ENCODE data around the gene CDHR1. TPM values are rescaled to one million over a fixed set of nuclear protein-coding genes. Genes with fewer than 3 reads are reported as not detected.
A peak's percentile ranks its signal among the peaks of the same experiment; 100 is the strongest.

CDHR1 gene
- total RNA-seq, 1 donor from 2014 or later, result 1.4 TPM

- Histone ChIP-seq H3K36me3 (no peaks in the 10 kb centered on the region), H3K27me3 (peaks cover 4% of the 10 kb centered on the region), H3K9me3 (ENCODE audit: low read depth) (no peaks in the 10 kb centered on the region), H3K9ac (no peak overlapping the region), H3K4me1 (no peaks in the 10 kb centered on the region), H3F3A (ENCODE audit: low read depth) (no peaks in the 10 kb centered on the region), H3K79me2 (ENCODE audit: low read depth) (no peaks in the 10 kb centered on the region), H3K27ac (no peak overlapping the region), H3K4me3 (no peak overlapping the region), H4K20me1 (ENCODE audit: low read depth) (no peaks in the 10 kb centered on the region), H3K4me2 (no peak overlapping the region), H2AFZ (replicated peaks) (no peak overlapping the region)
- no peak for DNase-seq (ENCODE audit: low spot score)
- TF ChIP-seq EZH2 (IDR thresholded peaks at IDR 0.05) (no peak), EZH2phosphoT487 (IDR thresholded peaks at IDR 0.05) (no peak)
- TF ChIP-seq, protein P1, sequence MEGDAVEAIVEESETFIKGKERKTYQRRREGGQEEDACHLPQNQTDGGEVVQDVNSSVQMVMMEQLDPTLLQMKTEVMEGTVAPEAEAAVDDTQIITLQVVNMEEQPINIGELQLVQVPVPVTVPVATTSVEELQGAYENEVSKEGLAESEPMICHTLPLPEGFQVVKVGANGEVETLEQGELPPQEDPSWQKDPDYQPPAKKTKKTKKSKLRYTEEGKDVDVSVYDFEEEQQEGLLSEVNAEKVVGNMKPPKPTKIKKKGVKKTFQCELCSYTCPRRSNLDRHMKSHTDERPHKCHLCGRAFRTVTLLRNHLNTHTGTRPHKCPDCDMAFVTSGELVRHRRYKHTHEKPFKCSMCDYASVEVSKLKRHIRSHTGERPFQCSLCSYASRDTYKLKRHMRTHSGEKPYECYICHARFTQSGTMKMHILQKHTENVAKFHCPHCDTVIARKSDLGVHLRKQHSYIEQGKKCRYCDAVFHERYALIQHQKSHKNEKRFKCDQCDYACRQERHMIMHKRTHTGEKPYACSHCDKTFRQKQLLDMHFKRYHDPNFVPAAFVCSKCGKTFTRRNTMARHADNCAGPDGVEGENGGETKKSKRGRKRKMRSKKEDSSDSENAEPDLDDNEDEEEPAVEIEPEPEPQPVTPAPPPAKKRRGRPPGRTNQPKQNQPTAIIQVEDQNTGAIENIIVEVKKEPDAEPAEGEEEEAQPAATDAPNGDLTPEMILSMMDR (IDR thresholded peaks at IDR 0.05), result no peak
- Mint-ChIP-seq H3K27me3 (ENCODE audit: insufficient read depth, low read depth) (peaks cover 4% of the 10 kb centered on the region), H3K9me3 (peaks cover 2% of the 10 kb centered on the region), H3K4me1 (peaks cover 12% of the 10 kb centered on the region), H3K4me3 (no peak overlapping the region), H3K27ac (no peak overlapping the region), H3K36me3 (no peaks in the 10 kb centered on the region)
Observed at GRCh38 chr10:84263716-84264115, 69.4 kb downstream of the CDHR1 start.

DNA sequence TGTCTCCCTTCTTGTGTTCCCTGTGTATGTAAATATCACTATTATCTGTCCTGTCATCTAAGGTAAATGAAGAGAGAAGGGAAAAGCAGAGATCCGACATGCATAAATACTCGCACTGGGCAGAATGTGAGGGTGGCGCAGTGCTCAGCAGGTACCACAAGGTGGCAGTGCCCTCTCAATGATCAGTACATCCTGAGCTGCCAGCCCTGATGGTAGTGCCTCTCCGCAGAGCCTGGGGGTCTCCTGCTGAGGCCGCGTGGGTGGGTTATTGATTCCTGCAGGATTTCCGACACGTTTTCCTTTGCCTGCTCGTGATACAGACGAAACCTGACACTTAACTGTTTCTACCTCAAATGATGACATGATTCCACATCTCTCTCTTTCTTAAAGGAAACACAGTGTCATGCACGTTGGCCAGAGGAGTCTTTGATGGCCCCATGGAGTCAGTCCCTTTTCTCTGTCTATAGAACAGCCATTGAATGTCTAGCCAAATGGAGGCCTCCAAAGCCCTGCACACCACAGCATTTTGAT, 70.3 kb downstream of the CDHR1 start:
- peaks cover 12% of the 10 kb centered on the region for H3K4me1 Mint-ChIP-seq
- Histone ChIP-seq H3F3A (ENCODE audit: low read depth) (no peaks in the 10 kb centered on the region), H3K9me3 (ENCODE audit: low read depth) (no peaks in the 10 kb centered on the region), H3K27ac (no peak overlapping the region), H3K9ac (no peak overlapping the region), H3K4me3 (peak overlapping the region; percentile 18), H3K36me3 (no peaks in the 10 kb centered on the region), H3K4me2 (no peak overlapping the region), H3K27me3 (peaks cover 4% of the 10 kb centered on the region), H2AFZ (replicated peaks) (peak overlapping the region; percentile 28), H4K20me1 (ENCODE audit: low read depth) (no peaks in the 10 kb centered on the region), H3K4me1 (no peaks in the 10 kb centered on the region), H3K79me2 (ENCODE audit: low read depth) (no peaks in the 10 kb centered on the region)
- H3K27me3 Mint-ChIP-seq (ENCODE audit: insufficient read depth, low read depth), result peaks cover 4% of the 10 kb centered on the region
- H3K27ac Mint-ChIP-seq, result no peak overlapping the region
- TF ChIP-seq EZH2 (IDR thresholded peaks at IDR 0.05) (no peak), EZH2phosphoT487 (IDR thresholded peaks at IDR 0.05) (no peak)
- TF ChIP-seq, protein P1 (IDR thresholded peaks at IDR 0.05), result peak; percentile 98
- H3K4me3 Mint-ChIP-seq, result peak overlapping the region; percentile 24
- H3K36me3 Mint-ChIP-seq, result no peaks in the 10 kb centered on the region
- no peaks in the 10 kb centered on the region for H3K9me3 Mint-ChIP-seq
- peak; percentile 84 for DNase-seq (ENCODE audit: low spot score)

- peaks cover 4% of the 10 kb centered on the region for H3K27me3 Mint-ChIP-seq (ENCODE audit: insufficient read depth, low read depth)
- H3K36me3 Mint-ChIP-seq, result no peaks in the 10 kb centered on the region
- H2AFZ ChIP-seq (replicated peaks), result no peak overlapping the region
- peaks cover 12% of the 10 kb centered on the region for H3K4me1 Mint-ChIP-seq
- no peaks in the 10 kb centered on the region for H4K20me1 ChIP-seq (ENCODE audit: low read depth)
- H3K4me3 Mint-ChIP-seq, result peak overlapping the region; percentile 20
- H3K27ac ChIP-seq, result no peak overlapping the region
- no peaks in the 10 kb centered on the region for H3K9me3 Mint-ChIP-seq
- no peaks in the 10 kb centered on the region for H3K36me3 ChIP-seq
- peaks cover 4% of the 10 kb centered on the region for H3K27me3 ChIP-seq
- H3K9me3 ChIP-seq (ENCODE audit: low read depth), result no peaks in the 10 kb centered on the region
- no peak for DNase-seq (ENCODE audit: low spot score)
- H3K79me2 ChIP-seq (ENCODE audit: low read depth), result no peaks in the 10 kb centered on the region
- no peak overlapping the region for H3K4me3 ChIP-seq
- H3F3A ChIP-seq (ENCODE audit: low read depth), result no peaks in the 10 kb centered on the region
- TF ChIP-seq EZH2 (IDR thresholded peaks at IDR 0.05) (no peak), EZH2phosphoT487 (IDR thresholded peaks at IDR 0.05) (no peak)
- TF ChIP-seq, protein P1 (IDR thresholded peaks at IDR 0.05), result no peak
- H3K27ac Mint-ChIP-seq, result no peak overlapping the region
- H3K4me1 ChIP-seq, result no peaks in the 10 kb centered on the region
- no peak overlapping the region for H3K9ac ChIP-seq
- no peak overlapping the region for H3K4me2 ChIP-seq
Observed at GRCh38 chr10:84265418-84265817, 71.1 kb downstream of the CDHR1 start.

Data from neural progenitor cell (in vitro differentiated cells).